Ovary (tissue), 3 donors: Measurements from ENCODE around the gene ELAVL3.

ENCODE experiments used
- POLR2A ChIP-seq: fragments of 450-650 bp; IDR thresholded peaks from one replicate; pipeline ENCODE4 v1.6.1; 2017; ENCODE audit warnings: antibody characterized with exemption, mild to moderate bottlenecking, moderate library complexity
- TF ChIP-seq, protein P1 (sequence below), 3 donors: fragments of 450-650 bp in 2 of 3; fragments of 200-600 bp in 1 of 3; IDR thresholded peaks; one replicate each; pipeline versions ENCODE4 v1.5.1 to v1.8.0; 2016 to 2022; ENCODE audit warnings: antibody characterized with exemption in 3 of 3, mild to moderate bottlenecking in 1 of 3
- donor health status: DM: no; HTN: no; CAD: no.

DNA sequence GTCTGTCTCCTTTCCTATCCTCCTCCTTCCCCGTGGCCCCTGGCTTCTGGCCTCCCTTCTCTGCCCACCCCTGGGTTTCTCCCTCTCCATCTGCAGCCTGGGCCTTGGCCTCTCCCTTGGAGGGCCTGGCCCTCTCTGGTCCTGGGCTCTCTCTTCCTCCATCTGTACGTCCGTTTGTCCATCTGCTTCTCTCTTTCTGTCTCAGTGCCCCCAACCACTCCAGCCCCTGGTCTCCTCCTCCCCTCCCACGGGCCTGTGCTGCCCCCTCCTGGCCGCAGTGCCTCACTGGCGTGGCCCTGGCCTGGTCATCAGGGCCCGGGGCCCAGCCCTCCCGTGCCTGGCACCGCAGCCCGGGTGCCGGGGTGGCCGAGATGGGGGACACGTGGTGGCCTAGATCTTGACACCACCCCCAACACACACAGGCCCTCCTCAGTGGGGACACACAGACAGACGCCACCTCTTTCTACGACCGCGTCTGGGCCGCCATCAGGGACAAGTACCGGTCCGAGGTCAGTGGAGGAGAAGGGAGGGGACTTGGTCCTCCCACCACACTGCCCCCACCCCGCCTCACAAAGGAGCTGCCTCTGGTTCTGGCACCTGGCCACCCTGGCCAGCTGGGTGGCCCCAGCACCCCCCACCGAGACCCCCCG lies 34.1 kb downstream of the ELAVL3 start:
- TF ChIP-seq, protein P1, sequence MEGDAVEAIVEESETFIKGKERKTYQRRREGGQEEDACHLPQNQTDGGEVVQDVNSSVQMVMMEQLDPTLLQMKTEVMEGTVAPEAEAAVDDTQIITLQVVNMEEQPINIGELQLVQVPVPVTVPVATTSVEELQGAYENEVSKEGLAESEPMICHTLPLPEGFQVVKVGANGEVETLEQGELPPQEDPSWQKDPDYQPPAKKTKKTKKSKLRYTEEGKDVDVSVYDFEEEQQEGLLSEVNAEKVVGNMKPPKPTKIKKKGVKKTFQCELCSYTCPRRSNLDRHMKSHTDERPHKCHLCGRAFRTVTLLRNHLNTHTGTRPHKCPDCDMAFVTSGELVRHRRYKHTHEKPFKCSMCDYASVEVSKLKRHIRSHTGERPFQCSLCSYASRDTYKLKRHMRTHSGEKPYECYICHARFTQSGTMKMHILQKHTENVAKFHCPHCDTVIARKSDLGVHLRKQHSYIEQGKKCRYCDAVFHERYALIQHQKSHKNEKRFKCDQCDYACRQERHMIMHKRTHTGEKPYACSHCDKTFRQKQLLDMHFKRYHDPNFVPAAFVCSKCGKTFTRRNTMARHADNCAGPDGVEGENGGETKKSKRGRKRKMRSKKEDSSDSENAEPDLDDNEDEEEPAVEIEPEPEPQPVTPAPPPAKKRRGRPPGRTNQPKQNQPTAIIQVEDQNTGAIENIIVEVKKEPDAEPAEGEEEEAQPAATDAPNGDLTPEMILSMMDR (IDR thresholded peaks at IDR 0.05), result peak; percentile 31 to 75 (median 46)
- TF ChIP-seq POLR2A, result no peak
